ENCODE data around the gene DUOXA1. TPM values are rescaled to one million over a fixed set of nuclear protein-coding genes. Genes with fewer than 3 reads are reported as not detected.

DUOXA1 gene
- total RNA-seq, 6 experiments from 2014 or later: not detected

- ATAC-seq (peak; percentile 78 to 80 (median 79)), DNase-seq (no peak)
- H3K9me3 ChIP-seq: no peaks in the 10 kb centered on the region
- intact Hi-C loops (cut with DNase I): no loop called here
- WGBS (ENCODE audit: insufficient coverage, low coverage, low lambda C conversion rate, missing lambda C conversion rate): 43% methylated on average over 2 of the region's 2 CpGs
- no peak overlapping the region for H3K27ac ChIP-seq
- H3K4me3 ChIP-seq: no peak overlapping the region
- H3K36me3 ChIP-seq: no peaks in the 10 kb centered on the region
- peaks cover 0 to 4% (median 0%) of the 10 kb centered on the region in 4 donors for H3K4me1 ChIP-seq
- peaks cover 0 to 10% of the 10 kb centered on the region in 2 donors for H3K27me3 ChIP-seq
- TF ChIP-seq CTCF (IDR thresholded peaks at IDR 0.05) (peak; percentile 63 to 84 (median 80)), POLR2A (IDR thresholded peaks at IDR 0.05) (no peak)
Measured at GRCh38 chr15:45126535-45127158, 3.0 kb downstream of the DUOXA1 start.

GRCh38 chr15:45123397-45123796 lies 6.3 kb downstream of the DUOXA1 start:
- Histone ChIP-seq H3K4me1 (no peaks in the 10 kb centered on the region), H3K36me3 (no peaks in the 10 kb centered on the region), H3K27me3 (no peaks in the 10 kb centered on the region), H3K4me3 (no peak overlapping the region), H3K9me3 (no peaks in the 10 kb centered on the region), H3K27ac (no peak overlapping the region)
- intact Hi-C loops (cut with DNase I): no loop called here
- peak in 1 of 3 donors; percentile 12 for DNase-seq
- TF ChIP-seq POLR2A (IDR thresholded peaks at IDR 0.05): no peak
- no peak for TF ChIP-seq CTCF (IDR thresholded peaks at IDR 0.05)
- ATAC-seq: no peak

- no peaks in the 10 kb centered on the region for H3K27me3 ChIP-seq
Measured at GRCh38 chr15:45122719-45123118, 7.0 kb downstream of the DUOXA1 start.

GRCh38 chr15:45121706-45122417 lies 7.8 kb downstream of the DUOXA1 start:
- Histone ChIP-seq H3K9me3 (no peaks in the 10 kb centered on the region), H3K27me3 (peaks cover 3 to 4% of the 10 kb centered on the region in 2 donors), H3K27ac (no peak overlapping the region), H3K4me3 (no peak overlapping the region), H3K36me3 (no peaks in the 10 kb centered on the region), H3K4me1 (peaks cover 0 to 5% (median 1%) of the 10 kb centered on the region in 4 donors)
- DNase-seq (no peak), ATAC-seq (peak in 1 of 4 donors; percentile 7)
- WGBS (ENCODE audit: insufficient coverage, low coverage, low lambda C conversion rate, missing lambda C conversion rate): 54% methylated on average over 8 of the region's 9 CpGs
- TF ChIP-seq POLR2A (IDR thresholded peaks at IDR 0.05) (no peak), CTCF (IDR thresholded peaks at IDR 0.05) (no peak)
- intact Hi-C loops (cut with DNase I): no loop called here

More at GRCh38 chr15:45122719-45123118, 7.0 kb downstream of the DUOXA1 start:
- no peak for ATAC-seq
- DNase-seq: peak in 1 of 3 donors; percentile 42
- no peak for TF ChIP-seq CTCF (IDR thresholded peaks at IDR 0.05)
- TF ChIP-seq POLR2A (IDR thresholded peaks at IDR 0.05): no peak
- Histone ChIP-seq H3K27ac (no peak overlapping the region), H3K36me3 (no peaks in the 10 kb centered on the region), H3K9me3 (no peaks in the 10 kb centered on the region), H3K4me1 (peaks cover 0 to 3% (median 0%) of the 10 kb centered on the region in 4 donors), H3K4me3 (no peak overlapping the region)
- intact Hi-C loops (cut with DNase I): no loop called here
- 63% methylated on average over 4 of the region's 7 CpGs for WGBS (ENCODE audit: insufficient coverage, low coverage, low lambda C conversion rate, missing lambda C conversion rate)
